HG03039 (cell line): ENCODE results near the gene COA1.
A peak's percentile ranks its signal among the peaks of the same experiment; 100 is the strongest.
"Not testable (repeated sequence)": the region's sequence is repeated elsewhere in the genome, so short reads cannot be mapped to it uniquely, and the experiment has no call there.

Source experiments
- ATAC-seq: cut with Tn5 transposase; IDR thresholded peaks from one replicate; pipeline ENCODE4 v1.9.1; 2021; ENCODE audit warnings: mild to moderate bottlenecking, moderate library complexity; ENCODE audit not compliant: unreplicated experiment

COA1 gene

DNA sequence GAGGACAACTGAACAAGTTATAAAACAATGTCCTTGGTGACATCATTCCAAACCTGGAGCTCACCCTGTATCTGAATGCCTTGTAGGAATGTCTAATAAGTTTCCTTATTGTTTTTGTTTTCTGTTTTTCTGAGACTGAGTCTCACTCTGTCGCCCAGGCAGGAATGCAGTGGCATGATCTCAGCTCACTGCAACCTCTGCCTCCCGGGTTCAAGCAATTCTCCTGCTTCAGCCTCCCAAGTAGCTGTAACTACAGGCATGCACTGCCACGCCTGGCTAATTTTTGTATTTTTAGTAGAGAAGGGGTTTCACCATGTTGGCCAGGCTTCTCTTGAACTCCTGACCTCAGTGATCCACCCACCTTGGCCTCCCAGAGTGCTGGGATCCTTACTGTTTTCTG is 2.2 kb upstream of the COA1 start:
- not testable (repeated sequence) for ATAC-seq

GRCh38 chr7:43729924-43730248 is 563 bp upstream of the COA1 start:
- ATAC-seq = no peak

GRCh38 chr7:43727494-43727893 is 1.8 kb downstream of the COA1 start:
- ATAC-seq = no peak

- no peak for ATAC-seq
Observed at GRCh38 chr7:43727003-43727402, 2.3 kb downstream of the COA1 start.

GRCh38 chr7:43726466-43726865 is 2.9 kb downstream of the COA1 start:
- no peak for ATAC-seq

- ATAC-seq = no peak
Observed at GRCh38 chr7:43725251-43725650, 4.1 kb downstream of the COA1 start.

DNA sequence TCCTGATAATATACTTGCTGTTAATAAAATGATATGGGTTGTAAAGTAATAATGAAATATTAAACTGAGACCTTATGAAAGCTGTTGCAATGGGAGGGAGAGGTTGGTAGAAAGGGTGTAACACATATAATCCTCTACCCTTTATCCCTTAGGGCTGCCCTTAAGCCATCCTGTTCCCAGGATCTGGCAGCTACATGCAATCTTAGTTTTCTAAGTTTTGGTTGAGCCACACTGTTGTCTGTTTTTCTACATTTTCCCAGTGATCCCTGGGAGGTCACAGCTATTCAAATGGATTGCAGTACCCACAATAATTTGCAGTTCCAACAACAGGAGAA is 6.3 kb downstream of the COA1 start:
- no peak for ATAC-seq

GRCh38 chr7:43721193-43721806 is 8.0 kb downstream of the COA1 start:
- ATAC-seq = no peak

- no peak for ATAC-seq
Observed at GRCh38 chr7:43716598-43716997, 12.7 kb downstream of the COA1 start.

DNA sequence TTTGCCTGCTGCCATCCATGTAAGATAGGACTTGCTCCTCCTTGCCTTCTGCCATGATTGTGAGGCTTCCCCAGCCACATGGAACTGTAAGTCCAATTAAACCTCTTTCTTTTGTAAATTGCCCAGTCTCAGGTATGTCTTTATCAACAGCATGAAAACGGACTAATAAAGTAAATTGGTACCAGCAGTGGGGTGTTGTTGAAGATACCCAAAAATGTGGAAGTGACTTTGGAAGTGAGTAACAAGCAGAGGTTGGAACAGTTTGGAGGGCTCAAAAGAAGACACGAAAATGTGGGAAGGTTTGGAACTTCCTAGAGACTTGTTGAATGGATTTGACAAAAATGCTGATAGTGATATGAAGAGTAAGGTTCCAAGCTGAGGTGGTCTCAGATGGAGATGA is 13.4 kb downstream of the COA1 start:
- ATAC-seq = not testable (repeated sequence)

DNA sequence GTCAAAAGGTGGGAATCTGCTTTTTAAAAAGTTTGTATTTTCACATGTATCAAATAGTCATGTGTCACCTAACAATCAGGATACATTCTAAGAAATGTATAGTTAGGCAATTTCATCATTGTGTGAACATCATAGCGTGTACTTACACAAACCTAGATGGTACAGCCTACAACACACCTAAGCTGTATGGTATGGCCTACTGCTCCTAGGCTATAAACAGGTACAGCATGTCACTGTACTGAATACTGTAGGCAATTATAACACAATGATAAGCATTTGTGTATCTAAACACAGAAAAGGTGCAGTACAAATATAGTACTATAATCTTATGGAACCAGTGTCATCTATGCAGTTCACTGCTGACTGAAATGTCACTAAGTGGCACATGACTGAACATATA is 17.8 kb downstream of the COA1 start:
- ATAC-seq = no peak

GRCh38 chr7:43708055-43708454 is 21.3 kb downstream of the COA1 start:
- ATAC-seq = not testable (repeated sequence)

GRCh38 chr7:43703573-43703972 is 25.8 kb downstream of the COA1 start:
- ATAC-seq = no peak

DNA sequence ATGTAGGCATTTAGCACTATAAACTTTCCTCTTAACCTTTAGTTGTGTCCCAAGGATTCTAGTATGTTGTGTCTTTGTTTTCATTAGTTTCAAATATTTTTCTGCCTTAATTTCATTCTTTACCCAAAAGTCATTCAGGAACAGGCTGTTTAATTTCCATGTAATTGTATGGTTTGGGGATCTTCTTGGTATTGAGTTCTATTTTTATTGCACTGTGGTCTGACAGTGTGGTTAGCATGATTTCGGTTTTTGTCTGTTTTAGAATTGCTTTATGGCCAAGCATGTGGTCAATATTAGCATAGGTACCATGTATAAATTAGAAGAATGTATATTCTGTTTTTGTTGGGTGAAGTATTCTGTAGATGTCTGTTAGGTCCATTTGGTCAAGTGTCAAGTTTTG is 26.3 kb downstream of the COA1 start:
- ATAC-seq = no peak

DNA sequence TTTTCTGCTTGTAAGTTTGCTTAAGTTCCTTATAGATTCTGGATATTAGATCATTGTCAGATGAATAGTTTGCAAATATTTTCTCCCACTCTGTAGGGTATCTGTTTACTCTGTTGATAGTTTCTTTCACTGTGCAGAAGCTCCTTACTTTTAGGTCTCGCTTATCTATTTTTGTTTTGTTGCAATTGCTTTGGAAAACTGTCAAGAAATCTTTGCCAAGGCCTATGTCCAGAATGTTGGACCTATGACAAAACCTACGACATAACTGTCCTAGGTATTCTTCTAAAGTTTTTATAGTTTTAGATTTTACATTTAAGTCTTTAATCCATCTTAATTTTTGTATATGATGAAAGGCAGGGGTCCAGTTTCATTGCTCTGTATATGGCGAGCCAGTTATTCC is 27.4 kb downstream of the COA1 start:
- ATAC-seq = no peak

DNA sequence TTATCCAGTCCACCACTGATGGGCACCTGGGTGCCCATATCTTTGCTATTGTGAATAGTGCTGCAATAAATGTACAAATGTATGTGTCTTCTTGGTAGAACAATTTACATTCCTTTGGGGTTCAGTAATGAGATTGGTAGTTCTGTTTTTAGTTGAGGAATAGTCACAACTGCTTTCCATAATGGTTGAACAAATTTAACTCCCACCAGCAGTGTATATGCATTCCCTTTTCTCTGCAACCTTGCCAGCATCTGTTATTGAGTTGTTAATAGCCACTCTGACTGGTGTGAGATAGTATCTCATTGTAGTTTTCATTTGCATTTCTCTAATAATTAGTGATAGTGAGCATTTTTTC is 27.8 kb downstream of the COA1 start:
- peak; percentile 31 for ATAC-seq

- peak; percentile 42 for ATAC-seq
Observed at GRCh38 chr7:43700646-43701499, 28.4 kb downstream of the COA1 start.

- ATAC-seq = no peak
Observed at GRCh38 chr7:43700059-43700501, 29.2 kb downstream of the COA1 start.

DNA sequence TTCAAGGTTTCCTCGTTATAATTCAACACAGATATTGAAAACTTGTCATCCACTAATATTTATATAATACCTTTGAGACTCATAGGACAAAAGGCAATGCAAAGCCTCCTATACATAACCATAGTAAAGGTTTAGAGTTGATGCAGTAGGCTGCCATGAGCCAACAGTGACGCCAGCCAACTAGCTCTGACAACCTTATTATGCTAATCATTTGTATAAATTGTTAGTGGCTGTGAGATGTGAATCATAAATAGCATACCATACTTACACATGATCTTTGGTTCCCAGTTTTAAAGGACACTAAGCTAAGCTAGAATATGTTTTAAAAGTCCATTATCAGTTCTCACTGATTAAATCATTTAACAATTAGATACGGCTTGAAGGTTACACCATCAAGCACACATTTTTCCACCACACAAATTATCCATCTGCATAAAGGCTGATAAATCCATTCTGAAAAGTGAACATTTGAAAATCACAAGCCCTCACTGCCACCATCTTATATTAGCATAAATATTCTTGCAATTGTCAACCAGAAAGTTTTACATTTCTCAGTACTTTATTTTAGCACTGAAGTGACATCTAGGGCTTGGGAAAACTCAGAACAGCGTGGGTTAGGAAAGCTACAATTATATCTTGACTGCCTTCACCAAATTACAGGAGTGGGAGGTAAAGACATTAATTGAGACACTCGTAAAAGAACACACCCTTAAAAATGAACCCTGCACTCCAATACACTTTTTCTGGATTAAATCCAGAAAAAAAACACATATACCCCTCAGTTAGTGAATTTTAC is 30.7 kb downstream of the COA1 start:
- ATAC-seq = no peak

- no peak for ATAC-seq
Observed at GRCh38 chr7:43697690-43698089, 31.6 kb downstream of the COA1 start.

- no peak for ATAC-seq
Observed at GRCh38 chr7:43695365-43695764, 34.0 kb downstream of the COA1 start.

GRCh38 chr7:43694399-43694748 is 34.9 kb downstream of the COA1 start:
- ATAC-seq = no peak
